GM21717 (cell line): ENCODE data around the gene RBM39.
"Not testable (repeated sequence)": the region's sequence is repeated elsewhere in the genome, so short reads cannot be mapped to it uniquely, and the experiment has no call there.

Source experiments
- ATAC-seq: cut with Tn5 transposase; IDR thresholded peaks from one replicate; pipeline ENCODE4 v1.9.1; 2021; ENCODE audit warnings: mild to moderate bottlenecking, moderate library complexity; ENCODE audit not compliant: unreplicated experiment

RBM39 gene

DNA sequence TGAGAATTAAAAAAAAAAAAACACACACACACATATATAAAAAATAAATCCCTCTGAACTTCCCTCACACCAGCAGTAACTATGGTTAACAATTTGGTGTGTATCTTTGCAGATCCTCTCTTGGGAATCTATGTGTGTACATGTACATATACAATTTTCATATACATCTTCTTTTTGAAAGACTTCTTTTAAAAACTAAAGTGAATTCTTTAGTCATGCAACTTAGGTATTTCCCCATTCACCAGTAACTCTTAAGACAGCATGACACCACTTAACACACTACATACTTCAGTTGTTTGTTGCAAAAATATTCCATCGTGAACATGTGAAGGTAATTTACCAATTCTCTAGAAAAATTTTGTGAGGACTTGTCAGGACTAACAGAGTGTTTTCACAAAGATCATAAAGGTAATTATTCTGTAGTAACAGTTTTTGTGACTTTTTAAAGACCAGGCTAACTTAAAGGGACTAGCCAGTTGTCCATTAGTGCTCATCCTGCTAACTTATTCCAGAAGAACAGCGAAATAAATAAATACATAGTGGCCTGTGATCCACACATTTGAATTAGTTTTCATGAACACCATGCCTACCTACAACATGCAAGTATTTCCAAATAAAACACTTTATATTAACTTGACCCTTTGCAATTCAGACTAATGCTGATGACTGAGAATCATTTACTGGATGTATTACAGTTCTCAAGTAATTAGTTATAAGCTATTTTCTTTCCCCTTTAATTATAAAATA lies 12.1 kb downstream of the RBM39 start:
- no peak for ATAC-seq

GRCh38 chr20:35729283-35729807 lies 12.7 kb downstream of the RBM39 start:
- ATAC-seq: no peak

- no peak for ATAC-seq
Observed at GRCh38 chr20:35726842-35727711, 15.0 kb downstream of the RBM39 start.

- ATAC-seq: no peak
Observed at GRCh38 chr20:35724321-35725230, 17.5 kb downstream of the RBM39 start.

DNA sequence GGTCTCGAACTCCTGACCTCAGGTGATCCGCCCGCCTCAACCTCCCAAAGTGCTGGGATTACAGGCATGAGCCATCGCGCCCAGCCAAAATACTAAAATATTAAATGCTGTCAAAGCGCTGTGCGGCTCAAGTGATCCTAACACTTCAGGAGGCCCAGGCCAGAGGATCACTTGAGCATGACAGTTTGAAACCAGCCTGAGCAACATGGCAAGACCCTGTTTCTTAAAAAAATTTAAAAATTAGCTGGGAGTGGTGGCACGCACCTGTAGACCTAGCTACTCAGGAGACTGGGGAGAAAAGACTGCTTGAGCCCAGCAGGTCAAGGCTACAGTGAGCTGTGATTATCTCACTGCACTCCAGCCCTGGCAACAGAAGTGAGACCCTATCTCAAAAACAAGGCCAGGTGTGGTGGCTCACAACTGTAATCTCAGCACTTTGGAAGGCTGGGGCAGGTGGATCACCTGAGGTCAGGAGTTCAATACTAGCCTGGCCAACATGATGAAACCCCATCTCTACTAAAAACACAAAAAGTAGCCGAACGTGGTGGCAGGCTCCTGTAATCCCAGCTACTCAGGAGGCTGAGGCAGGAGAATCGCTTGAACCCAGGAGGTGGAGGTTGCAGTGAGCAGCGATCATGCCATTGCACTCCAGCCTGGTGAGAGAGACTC lies 18.3 kb downstream of the RBM39 start:
- ATAC-seq: not testable (repeated sequence)

DNA sequence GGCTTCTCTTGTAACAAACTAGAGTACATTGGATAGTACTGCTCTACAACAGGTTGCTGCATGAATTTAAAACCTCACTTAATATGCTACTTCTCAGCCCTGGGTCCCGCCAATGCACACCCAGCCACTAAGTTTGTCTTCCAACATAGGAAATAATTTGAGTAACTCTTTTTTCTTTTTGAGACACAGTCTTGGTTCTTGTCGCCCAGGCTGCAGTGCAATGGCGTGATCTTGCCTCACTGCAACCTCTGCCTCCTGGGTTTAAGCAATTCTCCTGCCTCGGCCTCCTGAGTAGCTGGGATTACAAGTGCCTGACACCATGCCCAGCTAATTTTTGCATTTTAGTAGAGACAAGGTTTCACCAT lies 18.8 kb downstream of the RBM39 start:
- not testable (repeated sequence) for ATAC-seq

DNA sequence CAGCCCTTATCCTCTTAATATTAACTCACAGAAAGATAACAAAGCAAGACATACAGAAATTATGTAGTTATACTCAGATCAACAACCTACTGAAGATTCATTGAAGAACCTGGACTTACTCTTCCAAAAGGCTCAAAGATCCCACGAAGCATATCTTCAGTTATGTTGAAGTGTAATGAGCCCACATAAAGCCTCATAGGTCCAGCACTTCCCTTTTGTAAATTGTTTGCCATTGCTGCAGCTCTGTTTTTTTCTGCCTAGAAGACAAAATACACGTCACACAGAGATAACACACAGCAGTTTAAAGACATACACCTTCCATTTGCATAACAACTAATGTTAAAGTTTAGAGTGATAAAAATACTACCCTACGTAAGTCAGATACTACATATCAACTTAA lies 20.4 kb downstream of the RBM39 start:
- ATAC-seq: no peak

DNA sequence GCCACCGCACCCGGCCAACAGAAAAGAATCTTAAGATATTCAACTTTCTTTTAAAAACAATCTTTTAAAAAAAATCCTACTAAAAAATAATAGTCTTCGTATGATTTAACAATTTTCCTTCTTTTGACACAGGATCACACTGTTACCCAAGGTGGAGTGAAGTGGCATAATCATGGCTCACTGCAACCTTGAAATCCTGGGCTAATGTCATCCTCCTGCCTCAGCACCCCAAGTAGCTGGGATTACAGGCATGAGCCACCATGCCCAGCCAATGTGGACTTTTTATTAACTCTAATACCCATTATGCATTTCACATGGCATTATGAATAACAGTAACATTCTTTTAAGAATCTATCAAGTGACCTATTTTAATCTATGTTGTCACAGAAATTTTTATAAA lies 20.8 kb downstream of the RBM39 start:
- ATAC-seq: no peak

- no peak for ATAC-seq
Observed at GRCh38 chr20:35720165-35721123, 21.6 kb downstream of the RBM39 start.

DNA sequence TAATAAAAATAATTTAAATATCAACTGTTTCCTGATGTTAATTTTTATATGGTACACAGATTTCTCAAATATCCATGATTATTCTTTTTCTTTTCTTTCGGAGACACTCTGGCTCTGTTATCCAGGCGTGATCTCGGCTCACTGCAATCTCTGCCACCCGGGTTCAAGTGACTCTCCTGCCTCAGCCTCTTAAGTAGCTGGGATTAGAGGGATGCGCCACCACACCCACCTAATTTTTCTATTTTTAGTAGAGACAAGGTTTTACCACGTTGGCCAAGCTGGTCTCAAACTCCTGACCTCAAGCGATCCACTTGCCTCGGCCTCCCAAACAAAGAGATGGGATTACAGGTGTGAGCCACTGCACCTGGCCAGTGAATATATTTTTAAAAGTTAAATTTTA lies 22.3 kb downstream of the RBM39 start:
- ATAC-seq: no peak

DNA sequence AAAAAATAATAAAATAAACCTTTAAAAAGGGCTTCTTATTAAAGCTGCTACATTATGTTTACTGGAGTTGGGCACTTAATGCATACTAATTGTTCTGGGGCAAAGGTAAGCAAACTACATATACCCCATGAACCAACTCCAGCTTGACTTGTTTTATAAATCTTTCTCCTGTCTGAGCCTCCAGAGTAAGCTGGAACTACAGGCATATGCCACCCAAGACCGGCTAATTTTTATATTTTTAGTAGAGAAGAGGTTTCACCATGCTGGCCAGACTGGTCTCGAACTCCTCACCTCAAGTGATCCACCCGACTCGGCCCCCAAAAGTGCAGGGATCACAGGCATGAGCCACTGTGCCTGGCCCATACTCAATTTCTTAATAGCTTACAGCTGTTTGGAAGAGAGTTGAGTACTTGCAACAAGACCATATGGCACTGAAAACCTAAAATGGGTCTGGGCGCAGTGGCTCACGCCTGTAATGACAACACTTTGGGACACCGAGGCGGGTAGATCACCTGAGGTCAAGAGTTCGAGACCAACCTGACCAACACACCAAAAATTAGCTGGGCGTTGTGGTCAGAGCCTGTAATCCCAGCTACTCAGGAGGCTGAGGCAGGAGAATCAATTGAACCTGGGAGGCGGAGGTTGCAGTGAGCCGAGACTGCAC lies 23.0 kb downstream of the RBM39 start:
- no peak for ATAC-seq

GRCh38 chr20:35718321-35718720 lies 23.7 kb downstream of the RBM39 start:
- ATAC-seq: not testable (repeated sequence)

DNA sequence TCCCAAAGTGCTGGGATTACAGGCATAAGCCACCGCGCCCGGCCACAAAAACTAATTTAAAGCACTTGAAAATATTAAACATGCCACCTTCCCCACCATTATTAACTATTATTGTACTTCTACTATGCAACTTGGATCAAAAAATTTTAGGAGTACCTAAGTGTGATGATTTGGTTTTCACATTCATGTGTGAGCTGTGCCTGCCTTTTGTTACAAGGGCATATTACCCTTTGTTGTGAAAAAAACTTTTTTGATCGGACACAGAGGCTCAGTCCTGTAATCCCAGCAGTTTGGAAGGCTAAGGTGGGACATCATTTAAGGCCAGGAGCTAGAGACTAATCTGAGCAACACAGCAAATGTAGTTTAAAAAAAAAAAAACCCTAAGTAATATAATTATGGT lies 25.7 kb downstream of the RBM39 start:
- ATAC-seq: no peak

DNA sequence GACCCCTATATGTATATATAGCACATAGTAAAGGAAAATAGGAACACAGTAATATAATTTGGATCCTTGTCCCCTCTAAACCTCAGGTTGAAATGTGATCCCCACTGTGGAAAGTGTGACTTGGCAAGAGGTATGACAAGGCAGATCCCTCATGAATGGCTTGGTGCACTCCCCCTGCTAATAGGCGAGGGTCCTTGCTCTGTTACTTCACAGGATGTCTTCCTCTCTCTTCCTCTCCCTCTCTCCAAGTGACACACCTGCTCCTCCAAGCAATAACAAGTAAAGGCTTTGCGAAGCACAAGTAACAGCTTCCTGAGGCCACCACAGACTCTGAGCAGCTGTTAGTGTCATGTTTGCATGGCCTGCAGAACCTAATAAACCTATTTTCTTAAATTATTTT lies 26.4 kb downstream of the RBM39 start:
- ATAC-seq: no peak

DNA sequence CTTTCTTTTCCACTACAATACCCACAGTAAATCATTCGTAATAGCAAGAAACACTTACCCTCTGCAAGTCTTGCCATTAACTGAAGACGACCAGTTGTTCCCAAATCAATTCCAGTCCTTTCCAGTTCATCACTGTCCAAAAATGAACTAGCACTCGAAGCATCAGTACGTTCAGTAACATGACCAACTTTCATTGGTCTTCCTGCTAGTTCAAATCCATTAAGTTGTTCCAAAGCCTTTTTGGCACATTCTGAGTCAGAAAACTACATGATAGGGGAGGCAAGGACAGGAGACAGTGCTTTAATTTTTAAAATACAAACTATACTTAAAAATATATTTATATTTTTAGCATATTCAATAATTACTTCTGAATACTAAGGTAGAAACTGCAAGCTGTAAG lies 27.9 kb downstream of the RBM39 start:
- no peak for ATAC-seq

GRCh38 chr20:35713120-35713519 lies 28.9 kb downstream of the RBM39 start:
- not testable (repeated sequence) for ATAC-seq

DNA sequence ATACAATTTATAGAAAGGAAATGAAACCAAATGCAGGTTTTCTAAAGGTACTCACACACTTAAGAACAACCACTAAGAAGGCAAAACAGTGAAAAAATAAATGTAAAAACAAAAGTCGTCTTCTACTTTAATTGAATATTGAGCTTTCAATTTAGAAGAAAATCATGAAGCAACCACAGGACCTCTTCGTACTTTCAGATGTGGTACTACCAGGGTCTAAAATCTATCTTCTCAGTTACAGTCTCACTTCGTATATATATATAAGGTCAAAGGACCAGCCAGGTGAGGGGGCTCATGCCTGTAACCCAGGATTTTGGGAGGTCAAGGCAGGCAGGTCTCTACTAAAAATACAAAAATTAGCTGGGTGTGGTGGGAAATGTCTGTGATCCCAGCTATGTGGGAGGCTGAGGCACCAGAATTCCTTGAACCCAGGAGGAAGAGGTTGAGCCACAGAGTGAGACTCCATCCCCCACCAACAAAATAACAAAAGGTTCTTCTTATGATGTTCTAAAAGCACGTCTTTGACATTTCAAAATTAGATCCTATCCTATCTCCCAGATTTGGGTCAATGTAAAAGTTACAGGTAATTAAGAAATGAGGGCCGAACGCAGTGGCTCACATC lies 30.4 kb downstream of the RBM39 start:
- ATAC-seq: no peak

DNA sequence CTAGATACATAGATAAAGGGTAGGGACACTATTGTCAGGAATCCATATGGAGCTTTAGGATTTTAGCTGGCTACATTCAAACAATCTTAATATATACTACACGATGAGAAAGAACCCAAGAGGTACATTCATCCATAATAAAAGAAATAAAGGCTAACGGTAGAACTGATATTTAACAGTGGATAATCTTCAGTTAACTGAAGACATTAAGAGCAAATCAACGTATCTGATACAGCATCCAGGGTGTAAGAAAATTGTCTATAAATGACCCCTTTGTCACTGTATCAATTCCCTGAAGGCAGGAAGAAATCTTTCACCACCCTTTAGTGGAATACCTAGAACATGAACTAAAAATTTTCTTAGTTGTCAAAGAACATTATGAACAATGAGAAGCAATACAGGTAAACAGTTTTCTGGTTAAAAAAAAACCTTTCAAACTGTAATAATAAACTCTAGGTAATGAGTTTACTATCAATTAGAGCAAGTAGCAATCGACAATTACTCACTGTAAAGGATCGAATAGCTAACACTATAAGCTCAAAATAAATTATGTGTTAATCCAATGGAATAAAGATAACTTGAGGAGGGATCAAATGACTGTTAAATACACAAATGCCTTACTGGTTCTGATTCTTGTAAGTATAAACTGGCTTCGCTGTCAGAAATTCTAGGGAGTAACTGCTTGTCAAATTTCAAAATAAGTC lies 31.0 kb downstream of the RBM39 start:
- no peak for ATAC-seq
